Heart left ventricle (tissue), 16 donors: ENCODE data around the gene SLC22A7. TPM values are rescaled to one million over a fixed set of nuclear protein-coding genes. Genes with fewer than 3 reads are reported as not detected.

Experiments used
- ATAC-seq, 4 donors: fragments of 200-7000 bp; cut with Tn5 transposase; one replicate each; pipeline ENCODE4 v1.9.1; 2020 to 2022; ENCODE audit warnings: moderate library complexity in 4 of 4, mild to moderate bottlenecking in 3 of 4, moderate number of reproducible peaks in 1 of 4
- DNase-seq, 5 donors: peaks; one replicate each; pipeline ENCODE4 v3.0.0-alpha.2; 2020
- H3K27ac ChIP-seq, 12 donors: fragments of 200-600 bp; sonication (generic) in 4 of 12; one replicate each; pipeline versions ENCODE4 v1.5.0 to v1.8.0; 2016 to 2022; ENCODE audit warnings: mild to moderate bottlenecking in 2 of 12
- H3K27me3 ChIP-seq, 9 donors: fragments of 200-600 bp; sonication (generic) in 2 of 9; one replicate each; pipeline versions ENCODE4 v1.5.1 to v1.8.0; 2016 to 2022; ENCODE audit warnings: mild to moderate bottlenecking in 3 of 9
- H3K36me3 ChIP-seq, 9 donors: fragments of 200-600 bp; sonication (generic) in 2 of 9; one replicate each; pipeline versions ENCODE4 v1.5.0 to v1.8.0; 2018 to 2022; ENCODE audit warnings: mild to moderate bottlenecking in 2 of 9
- H3K4me1 ChIP-seq, 12 donors: fragments of 200-600 bp; sonication (generic) in 4 of 12; one replicate each; pipeline versions ENCODE4 v1.5.0 to v1.8.0; 2016 to 2022; ENCODE audit warnings: mild to moderate bottlenecking in 3 of 12
- H3K4me3 ChIP-seq, 12 donors: fragments of 200-600 bp; sonication (generic) in 4 of 12; one replicate each; pipeline versions ENCODE4 v1.5.0 to v1.8.0; 2017 to 2022; ENCODE audit warnings: mild to moderate bottlenecking in 9 of 12, moderate library complexity in 4 of 12
- H3K9me3 ChIP-seq, 12 donors: fragments of 200-600 bp; sonication (generic) in 4 of 12; one replicate each; pipeline versions ENCODE4 v1.5.0 to v1.8.0; 2016 to 2022; ENCODE audit warnings: mild to moderate bottlenecking in 1 of 12
- POLR2A ChIP-seq, 2 donors: fragments of 450-650 bp; IDR thresholded peaks; one replicate each; pipeline ENCODE4 v1.6.1; 2017; ENCODE audit warnings: antibody characterized with exemption in 2 of 2, mild to moderate bottlenecking in 2 of 2, moderate library complexity in 2 of 2
- WGBS, 4 donors: extraction: QIAGEN DNeasy Blood & Tissue Kit in 2 of 4; methylation state at CpG; one replicate each; pipeline versions ENCODE4 v1.1.5 to v1.1.7; 2013 to 2018; 5-methylcytosine and 5-hydroxymethylcytosine counted together
- intact Hi-C, 10 donors: fragments of 100-400 bp; cut with DNase I; formaldehyde crosslinking; loops; one replicate each; pipeline versions ENCODE4 v1.11.1 to v1.14.2; 2022
- polyA plus RNA-seq, 2 donors: library from polyadenylated mRNA; stranded (reverse); fragments of 200-250 nt; gene quantifications; one replicate each; pipeline ENCODE4 v1.2.3, GENCODE V29; 2013
- total RNA-seq, 9 donors: library from RNA; depleted of rRNA in 2 of 9; stranded (reverse); fragments of >200 nt in 2 of 9; fragmentation: NEBNext Ultra II Directional in 3 of 9; extraction: Animal tissue kit (Norgen Biotek cat#: 25700) in 3 of 9; gene quantifications; one replicate each; pipeline versions ENCODE4 v1.1.0 to v1.2.4, GENCODE V29; 2016 to 2023
- TF ChIP-seq, protein P1 (sequence below), 12 donors: fragments of 200-600 bp; sonication (generic) in 4 of 12; IDR thresholded peaks; one replicate each; pipeline versions ENCODE4 v1.5.0 to v1.8.0; 2018 to 2022; ENCODE audit warnings: antibody characterized with exemption in 12 of 12, mild to moderate bottlenecking in 5 of 12
- donor health status: ischemic (EF 13 %, LVEDD 7.1; RV severe dilation, severe dysfunction).
- donor health status: healthy with polysubstance abuse.
- donor health status: DM: no; HTN: yes; CAD: no.
- donor health status: DM: no; HTN: no; CAD: no.
- donor health status: ischemic (EF 25% LVEDD 6.9; RV normal size, moderate dysfunction).
- donor health status: ischemic (EF 25% LVEDD 5.7; RV mildly dilated, moderate dysfunction).
- donor health status: healthy.
- donor health status: DM: yes; HTN: yes; CAD: no.
- donor health status: ischemic (EF 35%, LVEDD 5.7; RV mildly dilated, moderate dysfunction).
- donor health status: nonischemic (EF 11% LVEDD 7.7; RV severe dilation, severe dysfunction).
- donor health status: DM: yes; HTN: yes; CAD: no.
- donor health status: PGD.
- donor health status: ischemic (EF 29% LVEDD 5.4; RV normal size, mild dysfunction).
- donor health status: nonischemic (EF 23%, LVEDD 6.1; RV moderate dilation, normal function).

Gene SLC22A7
- total and polyA plus RNA-seq, 11 donors: 0.12 to 0.32 (median 0.16) TPM; not detected in 6

DNA sequence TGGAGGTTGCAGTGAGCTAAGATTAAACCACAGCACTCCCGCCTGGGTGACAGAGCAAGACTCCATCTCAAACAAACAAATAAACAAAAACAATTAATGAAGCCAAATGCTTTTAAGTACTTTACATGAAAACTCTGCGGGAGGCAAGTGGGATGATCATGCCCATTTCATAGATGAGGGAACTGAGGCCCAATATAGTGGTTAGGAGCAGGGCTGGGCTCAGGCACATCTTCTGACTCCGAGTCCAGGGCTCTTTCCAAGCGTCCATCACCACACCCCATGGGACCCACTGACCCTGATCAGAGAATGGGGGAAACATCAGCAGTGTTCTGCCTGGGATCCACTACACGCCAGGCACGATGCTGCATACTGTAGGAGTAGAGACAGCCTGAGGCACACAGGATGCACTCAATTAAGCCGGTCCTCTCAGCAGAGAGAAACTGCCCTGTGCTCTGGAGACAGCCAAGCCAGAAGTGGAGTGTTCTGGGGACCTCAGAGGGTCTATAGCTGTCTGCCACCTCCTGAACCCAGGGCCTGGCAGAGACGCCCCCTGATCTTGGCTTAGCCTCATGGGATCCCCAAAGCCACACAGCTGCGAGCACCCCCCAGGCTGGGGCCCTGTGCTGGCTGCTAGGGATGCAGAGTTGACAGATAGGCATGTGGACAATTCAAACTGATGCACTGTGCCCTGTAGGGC lies 41.2 kb upstream of the SLC22A7 start:
- Histone ChIP-seq H3K4me1 (peaks cover 0 to 10% (median 0%) of the 10 kb centered on the region in 12 donors), H3K4me3 (no peak overlapping the region), H3K9me3 (no peaks in the 10 kb centered on the region), H3K27ac (no peak overlapping the region), H3K36me3 (no peaks in the 10 kb centered on the region), H3K27me3 (peaks cover 0 to 18% (median 2%) of the 10 kb centered on the region in 9 donors)
- DNase-seq (no peak), ATAC-seq (no peak)
- intact Hi-C loops: loop anchor here in 1 of 10 donors (10.0 kb wide), 1 partner anchor 248 kb away; no protein-coding TSS in a partner anchor
- no peak for TF ChIP-seq POLR2A (IDR thresholded peaks at IDR 0.05)
- TF ChIP-seq, protein P1, sequence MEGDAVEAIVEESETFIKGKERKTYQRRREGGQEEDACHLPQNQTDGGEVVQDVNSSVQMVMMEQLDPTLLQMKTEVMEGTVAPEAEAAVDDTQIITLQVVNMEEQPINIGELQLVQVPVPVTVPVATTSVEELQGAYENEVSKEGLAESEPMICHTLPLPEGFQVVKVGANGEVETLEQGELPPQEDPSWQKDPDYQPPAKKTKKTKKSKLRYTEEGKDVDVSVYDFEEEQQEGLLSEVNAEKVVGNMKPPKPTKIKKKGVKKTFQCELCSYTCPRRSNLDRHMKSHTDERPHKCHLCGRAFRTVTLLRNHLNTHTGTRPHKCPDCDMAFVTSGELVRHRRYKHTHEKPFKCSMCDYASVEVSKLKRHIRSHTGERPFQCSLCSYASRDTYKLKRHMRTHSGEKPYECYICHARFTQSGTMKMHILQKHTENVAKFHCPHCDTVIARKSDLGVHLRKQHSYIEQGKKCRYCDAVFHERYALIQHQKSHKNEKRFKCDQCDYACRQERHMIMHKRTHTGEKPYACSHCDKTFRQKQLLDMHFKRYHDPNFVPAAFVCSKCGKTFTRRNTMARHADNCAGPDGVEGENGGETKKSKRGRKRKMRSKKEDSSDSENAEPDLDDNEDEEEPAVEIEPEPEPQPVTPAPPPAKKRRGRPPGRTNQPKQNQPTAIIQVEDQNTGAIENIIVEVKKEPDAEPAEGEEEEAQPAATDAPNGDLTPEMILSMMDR (IDR thresholded peaks at IDR 0.05): no peak
- WGBS, 4 donors: 85 to 92% (median 88%) methylated on average over 8 to 9 of the region's 9 CpGs

DNA sequence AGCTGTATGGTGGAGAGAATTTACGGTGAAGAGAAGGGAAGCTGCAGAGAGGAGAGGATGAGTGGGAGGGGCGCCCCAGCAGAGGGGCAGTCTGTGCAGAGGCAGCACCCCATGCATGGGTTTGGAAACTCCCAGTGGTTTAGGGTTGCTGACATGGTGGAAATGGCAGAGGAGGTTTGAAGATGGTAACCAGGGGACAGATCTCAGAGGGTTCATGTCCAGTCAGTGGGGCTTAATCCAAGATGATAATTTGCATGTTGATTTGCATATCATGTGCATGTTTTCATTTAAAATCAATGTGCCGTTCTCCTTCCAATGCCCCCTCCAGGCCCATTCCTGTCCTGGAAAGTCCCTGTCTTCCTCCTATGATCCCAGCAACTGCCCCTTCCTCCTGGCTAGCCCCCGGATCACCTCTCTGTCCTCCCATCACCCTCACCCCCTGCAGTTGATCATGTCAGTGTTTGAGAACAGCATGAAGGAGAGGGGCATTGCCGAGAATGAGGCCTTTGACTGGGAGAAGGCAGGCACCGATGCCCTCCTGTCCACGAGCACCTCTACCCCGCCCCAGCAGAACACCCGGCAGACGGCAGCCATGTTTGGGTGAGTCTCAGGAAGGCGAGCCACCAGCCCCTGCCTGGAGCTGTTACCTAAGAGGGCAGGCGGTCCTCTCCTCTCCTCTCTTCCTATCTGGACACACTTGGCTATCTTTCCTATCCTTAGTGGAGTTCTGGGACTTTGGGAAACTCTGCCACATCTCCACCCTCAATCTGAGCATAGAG lies 40.5 kb upstream of the SLC22A7 start:
- no peak for DNase-seq
- WGBS, 4 donors: 79 to 89% (median 83%) methylated on average over 6 to 12 of the region's 12 CpGs
- no peaks in the 10 kb centered on the region for H3K36me3 ChIP-seq
- intact Hi-C loops: loop anchor here in 1 of 10 donors (10.0 kb wide), 1 partner anchor 247 kb away; no protein-coding TSS in a partner anchor
- H3K9me3 ChIP-seq: no peaks in the 10 kb centered on the region
- peaks cover 0 to 17% (median 0%) of the 10 kb centered on the region in 9 donors for H3K27me3 ChIP-seq
- H3K4me1 ChIP-seq: peaks cover 0 to 10% (median 0%) of the 10 kb centered on the region in 12 donors
- ATAC-seq: no peak
- H3K4me3 ChIP-seq: no peak overlapping the region
- TF ChIP-seq POLR2A (IDR thresholded peaks at IDR 0.05): no peak
- TF ChIP-seq, protein P1 (IDR thresholded peaks at IDR 0.05): no peak
- no peak overlapping the region for H3K27ac ChIP-seq

DNA sequence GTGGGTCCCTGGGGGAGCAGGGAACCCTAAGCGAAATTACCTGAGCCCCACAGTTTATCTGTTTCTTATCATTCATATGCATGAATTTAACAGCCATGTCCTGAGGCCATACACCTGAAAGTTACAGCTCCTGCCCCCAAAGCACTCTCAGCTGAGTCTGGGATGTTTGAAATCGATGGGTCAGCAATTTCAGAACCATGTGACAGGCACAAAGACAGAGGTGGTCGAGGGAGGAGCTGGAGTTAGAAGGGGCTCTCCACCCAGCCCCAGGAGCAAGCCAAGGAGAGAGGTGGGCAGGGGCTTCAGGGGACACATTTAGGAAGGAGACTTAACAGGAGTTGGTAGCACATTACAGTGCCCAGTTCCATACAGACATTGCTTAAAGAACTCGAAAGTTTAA lies 39.9 kb upstream of the SLC22A7 start:
- TF ChIP-seq, protein P1 (IDR thresholded peaks at IDR 0.05): no peak
- no peak for TF ChIP-seq POLR2A (IDR thresholded peaks at IDR 0.05)
- intact Hi-C loops: loop anchor here in 1 of 10 donors (10.0 kb wide), 1 partner anchor 247 kb away; no protein-coding TSS in a partner anchor
- H3K9me3 ChIP-seq: no peaks in the 10 kb centered on the region
- H3K27ac ChIP-seq: no peak overlapping the region
- H3K4me3 ChIP-seq: no peak overlapping the region
- DNase-seq (no peak), ATAC-seq (no peak)
- no peaks in the 10 kb centered on the region for H3K36me3 ChIP-seq
- H3K4me1 ChIP-seq: peaks cover 0 to 10% (median 0%) of the 10 kb centered on the region in 12 donors
- WGBS, 4 donors: 72 to 84% (median 76%) methylated on average over 4 of the region's 4 CpGs
- H3K27me3 ChIP-seq: peaks cover 0 to 13% (median 0%) of the 10 kb centered on the region in 9 donors
